Fibroblast of villous mesenchyme (primary cell): ENCODE data around the gene DNAJC5G. TPM values are rescaled to one million over a fixed set of nuclear protein-coding genes. Genes with fewer than 3 reads are reported as not detected.

ENCODE experiments used
- DNase-seq: peaks from one replicate; pipeline ENCODE4 v3.0.0-alpha.2; 2010; ENCODE audit warnings: low read depth
- H3K4me3 ChIP-seq: 2 replicates; pipeline ENCODE4 v1.5.1; 2011; ENCODE audit warnings: low read depth, mild to moderate bottlenecking, low read length
- CTCF ChIP-seq: IDR thresholded peaks from 2 replicates; pipeline ENCODE4 v1.5.1; 2012; ENCODE audit warnings: low read depth, mild to moderate bottlenecking, low read length; ENCODE audit not compliant: insufficient read depth
- total RNA-seq: library from RNA; depleted of rRNA; stranded (reverse); fragments of >200 nt; gene quantifications from 2 replicates; pipeline ENCODE4 v1.2.3, GENCODE V29; 2012

Gene DNAJC5G
- total RNA-seq, 1 donor, result not detected

GRCh38 chr2:27307545-27308358 lies 32.5 kb downstream of the DNAJC5G start:
- DNase-seq, result no peak

GRCh38 chr2:27308359-27308881 lies 33.2 kb downstream of the DNAJC5G start, which contains the start of gene UCN:
Gene UCN, minus strand, starts transcription at chr2:27308445. Its CDS starts 550 bp downstream, at chr2:27307895.
- peak; percentile 32 for DNase-seq
- no peak for TF ChIP-seq CTCF
- no peak within 1 kb of the TSS for H3K4me3 ChIP-seq

More at GRCh38 chr2:27307545-27308358, 32.5 kb downstream of the DNAJC5G start:
- no peak overlapping the region for H3K4me3 ChIP-seq
- TF ChIP-seq CTCF, result no peak

GRCh38 chr2:27309651-27310050 lies 34.4 kb downstream of the DNAJC5G start:
- TF ChIP-seq CTCF, result no peak
- H3K4me3 ChIP-seq, result no peak overlapping the region
- DNase-seq, result no peak

- no peak for TF ChIP-seq CTCF
- H3K4me3 ChIP-seq, result no peak overlapping the region
- no peak for DNase-seq
These were observed 36.9 kb downstream of the DNAJC5G start for GRCh38 chr2:27312152-27312551.

GRCh38 chr2:27313882-27314645 lies 38.8 kb downstream of the DNAJC5G start:
- no peak for DNase-seq
- no peak overlapping the region for H3K4me3 ChIP-seq

GRCh38 chr2:27314709-27315108 lies 39.5 kb downstream of the DNAJC5G start:
- DNase-seq, result no peak
- no peak overlapping the region for H3K4me3 ChIP-seq
- no peak for TF ChIP-seq CTCF

More at GRCh38 chr2:27313882-27314645, 38.8 kb downstream of the DNAJC5G start:
- TF ChIP-seq CTCF, result no peak
